PFSK-1 (cell line): ENCODE data around the gene GCN1.

Source experiments
- FOXP2 ChIP-seq: optimal IDR thresholded peaks from 2 replicates; pipeline ENCODE3; 2011; ENCODE audit warnings: borderline replicate concordance, control low read depth, inconsistent platforms; ENCODE audit not compliant: insufficient read depth; ENCODE audit errors: extremely low read length, extremely low read depth
- POLR2AphosphoS5 ChIP-seq: IDR thresholded peaks from 2 replicates; pipeline ENCODE4 v1.6.1; 2012; ENCODE audit warnings: low read depth, mild to moderate bottlenecking, control low read depth, low read length, moderate library complexity
- REST ChIP-seq, 2 experiments: IDR thresholded peaks; 2 replicates each; pipeline versions ENCODE4 v1.6.1 to v1.8.0; 2011 to 2012; ENCODE audit warnings: low read depth in 2 of 2, low read length in 2 of 2, control low read depth in 1 of 2, inconsistent platforms in 1 of 2, mild to moderate bottlenecking in 1 of 2, moderate library complexity in 1 of 2; ENCODE audit not compliant: insufficient read depth in 1 of 2
- SIN3A ChIP-seq: IDR thresholded peaks from 2 replicates; pipeline ENCODE4 v1.6.1; 2012; ENCODE audit warnings: mild to moderate bottlenecking, low read length, moderate library complexity, borderline replicate concordance; ENCODE audit not compliant: insufficient read depth
- TAF1 ChIP-seq: IDR thresholded peaks from 2 replicates; pipeline ENCODE4 v1.6.1; 2012; ENCODE audit warnings: low read length, control low read depth, borderline replicate concordance; ENCODE audit not compliant: insufficient read depth

Gene GCN1

GRCh38 chr12:120240495-120240833 is 45.9 kb upstream of the GCN1 start:
- TF ChIP-seq POLR2AphosphoS5 (no peak), FOXP2 (no peak), REST (IDR thresholded peaks at IDR 0.05; ENCODE audit: insufficient read depth in 1 of 2, low read depth in 2 of 2, low read length in 2 of 2) (no peak), SIN3A (no peak), TAF1 (no peak)

GRCh38 chr12:120239776-120240494 is 45.4 kb upstream of the GCN1 start:
- no peak for TF ChIP-seq POLR2AphosphoS5
- no peak for TF ChIP-seq TAF1
- TF ChIP-seq REST (IDR thresholded peaks at IDR 0.05; ENCODE audit: insufficient read depth in 1 of 2, low read depth in 2 of 2, low read length in 2 of 2), result no peak
- no peak for TF ChIP-seq FOXP2
- no peak for TF ChIP-seq SIN3A

GRCh38 chr12:120238839-120239445 is 44.4 kb upstream of the GCN1 start:
- TF ChIP-seq TAF1 (no peak), SIN3A (no peak), POLR2AphosphoS5 (no peak), REST (IDR thresholded peaks at IDR 0.05; ENCODE audit: insufficient read depth in 1 of 2, low read depth in 2 of 2, low read length in 2 of 2) (no peak), FOXP2 (no peak)

- TF ChIP-seq REST (IDR thresholded peaks at IDR 0.05; ENCODE audit: insufficient read depth in 1 of 2, low read depth in 2 of 2, low read length in 2 of 2), result no peak
- no peak for TF ChIP-seq SIN3A
- no peak for TF ChIP-seq POLR2AphosphoS5
- no peak for TF ChIP-seq FOXP2
- no peak for TF ChIP-seq TAF1
Observed at GRCh38 chr12:120238217-120238616, 43.7 kb upstream of the GCN1 start.
